ENCODE data around the gene GSX2. TPM values are rescaled to one million over a fixed set of nuclear protein-coding genes. Genes with fewer than 3 reads are reported as not detected.

Gene GSX2
- total RNA-seq, 2 donors from 2014 or later, result not detected

- H3K4me1 Mint-ChIP-seq, result peaks cover 16% of the 10 kb centered on the region
- H3K36me3 Mint-ChIP-seq (ENCODE audit: low read depth), result peaks cover 36% of the 10 kb centered on the region
- no peaks in the 10 kb centered on the region for H3K9me3 Mint-ChIP-seq
- peak overlapping the region; percentile 97 for H3K27ac Mint-ChIP-seq
- peak overlapping the region; percentile 93 for H3K4me3 Mint-ChIP-seq
- no peak for ATAC-seq (replicated peaks)
- no peaks in the 10 kb centered on the region for H3K27me3 Mint-ChIP-seq
These were observed 34.5 kb upstream of the GSX2 start for GRCh38 chr4:54065282-54066087.

- Mint-ChIP-seq H3K27ac (peak overlapping the region; percentile 97), H3K4me3 (peak overlapping the region; percentile 93), H3K4me1 (peaks cover 16% of the 10 kb centered on the region), H3K36me3 (ENCODE audit: low read depth) (peaks cover 33% of the 10 kb centered on the region), H3K9me3 (no peaks in the 10 kb centered on the region), H3K27me3 (no peaks in the 10 kb centered on the region)
- no peak for ATAC-seq (replicated peaks)
These were observed 33.9 kb upstream of the GSX2 start for GRCh38 chr4:54066088-54066415.

- peaks cover 27% of the 10 kb centered on the region for H3K36me3 Mint-ChIP-seq (ENCODE audit: low read depth)
- H3K27me3 Mint-ChIP-seq, result no peaks in the 10 kb centered on the region
- H3K4me3 Mint-ChIP-seq, result no peak overlapping the region
- no peaks in the 10 kb centered on the region for H3K9me3 Mint-ChIP-seq
- ATAC-seq (replicated peaks), result no peak
- no peak overlapping the region for H3K27ac Mint-ChIP-seq
- H3K4me1 Mint-ChIP-seq, result peaks cover 13% of the 10 kb centered on the region
These were observed 33.2 kb upstream of the GSX2 start for GRCh38 chr4:54066718-54067129.

GRCh38 chr4:54067166-54067565 is 32.8 kb upstream of the GSX2 start:
- no peak for ATAC-seq (replicated peaks)
- Mint-ChIP-seq H3K27ac (no peak overlapping the region), H3K27me3 (no peaks in the 10 kb centered on the region), H3K9me3 (no peaks in the 10 kb centered on the region), H3K4me3 (no peak overlapping the region), H3K4me1 (peaks cover 9% of the 10 kb centered on the region), H3K36me3 (ENCODE audit: low read depth) (peaks cover 22% of the 10 kb centered on the region)

- Mint-ChIP-seq H3K27me3 (peaks cover 15% of the 10 kb centered on the region), H3K4me1 (no peaks in the 10 kb centered on the region), H3K27ac (no peak overlapping the region), H3K9me3 (no peaks in the 10 kb centered on the region), H3K36me3 (ENCODE audit: low read depth) (no peaks in the 10 kb centered on the region), H3K4me3 (no peak overlapping the region)
- ATAC-seq (replicated peaks), result no peak
These were observed 26.6 kb upstream of the GSX2 start for GRCh38 chr4:54073271-54073880.

GRCh38 chr4:54074381-54074780 is 25.6 kb upstream of the GSX2 start:
- no peak for ATAC-seq (replicated peaks)
- no peaks in the 10 kb centered on the region for H3K4me1 Mint-ChIP-seq
- H3K9me3 Mint-ChIP-seq, result no peaks in the 10 kb centered on the region
- H3K27me3 Mint-ChIP-seq, result peaks cover 15% of the 10 kb centered on the region
- no peaks in the 10 kb centered on the region for H3K36me3 Mint-ChIP-seq (ENCODE audit: low read depth)
- no peak overlapping the region for H3K4me3 Mint-ChIP-seq
- no peak overlapping the region for H3K27ac Mint-ChIP-seq

- peaks cover 19% of the 10 kb centered on the region for H3K27me3 Mint-ChIP-seq
- ATAC-seq (replicated peaks), result no peak
- no peaks in the 10 kb centered on the region for H3K4me1 Mint-ChIP-seq
- H3K36me3 Mint-ChIP-seq (ENCODE audit: low read depth), result no peaks in the 10 kb centered on the region
- no peak overlapping the region for H3K27ac Mint-ChIP-seq
- no peaks in the 10 kb centered on the region for H3K9me3 Mint-ChIP-seq
- H3K4me3 Mint-ChIP-seq, result no peak overlapping the region
These were observed 23.3 kb upstream of the GSX2 start for GRCh38 chr4:54076673-54077072.

- H3K36me3 Mint-ChIP-seq (ENCODE audit: low read depth), result no peaks in the 10 kb centered on the region
- H3K27me3 Mint-ChIP-seq, result peaks cover 13% of the 10 kb centered on the region
- no peak overlapping the region for H3K27ac Mint-ChIP-seq
- H3K9me3 Mint-ChIP-seq, result no peaks in the 10 kb centered on the region
- no peaks in the 10 kb centered on the region for H3K4me1 Mint-ChIP-seq
- no peak overlapping the region for H3K4me3 Mint-ChIP-seq
- peak; percentile 23 for ATAC-seq (replicated peaks)
These were observed 22.2 kb upstream of the GSX2 start for GRCh38 chr4:54077812-54078211.

GRCh38 chr4:54082168-54082567 is 17.8 kb upstream of the GSX2 start:
- no peak overlapping the region for H3K27ac Mint-ChIP-seq
- no peaks in the 10 kb centered on the region for H3K9me3 Mint-ChIP-seq
- no peaks in the 10 kb centered on the region for H3K36me3 Mint-ChIP-seq (ENCODE audit: low read depth)
- no peaks in the 10 kb centered on the region for H3K4me1 Mint-ChIP-seq
- no peak overlapping the region for H3K4me3 Mint-ChIP-seq
- no peak for ATAC-seq (replicated peaks)
- peaks cover 6% of the 10 kb centered on the region for H3K27me3 Mint-ChIP-seq

GRCh38 chr4:54085284-54085683 is 14.7 kb upstream of the GSX2 start:
- no peak overlapping the region for H3K27ac Mint-ChIP-seq
- no peak overlapping the region for H3K4me3 Mint-ChIP-seq
- no peaks in the 10 kb centered on the region for H3K9me3 Mint-ChIP-seq
- peaks cover 5% of the 10 kb centered on the region for H3K27me3 Mint-ChIP-seq
- ATAC-seq (replicated peaks), result no peak
- no peaks in the 10 kb centered on the region for H3K36me3 Mint-ChIP-seq (ENCODE audit: low read depth)
- no peaks in the 10 kb centered on the region for H3K4me1 Mint-ChIP-seq

- Mint-ChIP-seq H3K4me3 (no peak overlapping the region), H3K4me1 (peaks cover 16% of the 10 kb centered on the region), H3K27me3 (peaks cover 41% of the 10 kb centered on the region), H3K9me3 (peaks cover 4% of the 10 kb centered on the region), H3K27ac (no peak overlapping the region), H3K36me3 (ENCODE audit: low read depth) (peaks cover 5% of the 10 kb centered on the region)
- ATAC-seq (replicated peaks), result no peak
These were observed 10.1 kb upstream of the GSX2 start for GRCh38 chr4:54089875-54090274.

GRCh38 chr4:54090404-54090803 is 9.6 kb upstream of the GSX2 start:
- no peak overlapping the region for H3K27ac Mint-ChIP-seq
- peaks cover 4% of the 10 kb centered on the region for H3K9me3 Mint-ChIP-seq

GRCh38 chr4:54090804-54091623 is 8.9 kb upstream of the GSX2 start:
- Mint-ChIP-seq H3K27me3 (peaks cover 50% of the 10 kb centered on the region), H3K36me3 (ENCODE audit: low read depth) (peaks cover 5% of the 10 kb centered on the region), H3K4me3 (peak overlapping the region; percentile 87), H3K9me3 (peaks cover 4% of the 10 kb centered on the region), H3K4me1 (peaks cover 16% of the 10 kb centered on the region), H3K27ac (peak overlapping the region; percentile 81)
- peak; percentile 52 for ATAC-seq (replicated peaks)

More at GRCh38 chr4:54090404-54090803, 9.6 kb upstream of the GSX2 start:
- peaks cover 46% of the 10 kb centered on the region for H3K27me3 Mint-ChIP-seq
- H3K4me1 Mint-ChIP-seq, result peaks cover 16% of the 10 kb centered on the region
- no peak for ATAC-seq (replicated peaks)
- peaks cover 5% of the 10 kb centered on the region for H3K36me3 Mint-ChIP-seq (ENCODE audit: low read depth)
- peak overlapping the region; percentile 87 for H3K4me3 Mint-ChIP-seq

- Mint-ChIP-seq H3K27me3 (peaks cover 58% of the 10 kb centered on the region), H3K9me3 (peaks cover 4% of the 10 kb centered on the region), H3K4me3 (peak overlapping the region; percentile 87), H3K4me1 (peaks cover 16% of the 10 kb centered on the region), H3K36me3 (ENCODE audit: low read depth) (peaks cover 5% of the 10 kb centered on the region), H3K27ac (peak overlapping the region; percentile 81)
- peak; percentile 94 for ATAC-seq (replicated peaks)
These were observed 8.1 kb upstream of the GSX2 start for GRCh38 chr4:54091637-54092404.

All from activated T-helper 17 cell treated with anti-CD3 and anti-CD28 coated beads, Interleukin-2, amount 50 U/mL, for 72 hours (primary cell).